ENCODE measurements around the gene CTNNBIP1.

The CTNNBIP1 gene

GRCh38 chr1:9904596-9904995 lies 5.5 kb downstream of the CTNNBIP1 start:
- no peak for DNase-seq (ENCODE audit: low spot score)

GRCh38 chr1:9903801-9904527 lies 6.1 kb downstream of the CTNNBIP1 start:
- DNase-seq (ENCODE audit: low spot score): no peak

DNA sequence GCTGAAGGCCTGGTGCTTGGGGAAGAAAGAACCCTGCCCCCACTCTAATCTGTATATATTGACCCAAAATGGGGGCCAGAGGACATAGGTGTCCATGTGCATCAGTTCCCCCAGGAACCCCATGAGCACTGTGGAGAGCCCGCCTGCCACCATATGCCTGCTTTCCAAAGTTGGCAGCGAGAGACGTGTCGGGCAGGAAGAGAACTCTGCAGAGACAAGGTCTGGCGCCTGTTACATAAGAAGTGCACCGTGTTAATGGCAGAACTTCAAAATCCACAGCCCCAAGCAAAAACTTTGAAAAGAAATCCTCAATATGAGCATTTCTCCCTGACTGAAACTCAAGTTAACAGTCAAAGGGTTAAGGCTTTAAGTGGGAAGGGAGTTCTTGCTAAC lies 8.0 kb downstream of the CTNNBIP1 start:
- no peak for DNase-seq (ENCODE audit: low spot score)

DNA sequence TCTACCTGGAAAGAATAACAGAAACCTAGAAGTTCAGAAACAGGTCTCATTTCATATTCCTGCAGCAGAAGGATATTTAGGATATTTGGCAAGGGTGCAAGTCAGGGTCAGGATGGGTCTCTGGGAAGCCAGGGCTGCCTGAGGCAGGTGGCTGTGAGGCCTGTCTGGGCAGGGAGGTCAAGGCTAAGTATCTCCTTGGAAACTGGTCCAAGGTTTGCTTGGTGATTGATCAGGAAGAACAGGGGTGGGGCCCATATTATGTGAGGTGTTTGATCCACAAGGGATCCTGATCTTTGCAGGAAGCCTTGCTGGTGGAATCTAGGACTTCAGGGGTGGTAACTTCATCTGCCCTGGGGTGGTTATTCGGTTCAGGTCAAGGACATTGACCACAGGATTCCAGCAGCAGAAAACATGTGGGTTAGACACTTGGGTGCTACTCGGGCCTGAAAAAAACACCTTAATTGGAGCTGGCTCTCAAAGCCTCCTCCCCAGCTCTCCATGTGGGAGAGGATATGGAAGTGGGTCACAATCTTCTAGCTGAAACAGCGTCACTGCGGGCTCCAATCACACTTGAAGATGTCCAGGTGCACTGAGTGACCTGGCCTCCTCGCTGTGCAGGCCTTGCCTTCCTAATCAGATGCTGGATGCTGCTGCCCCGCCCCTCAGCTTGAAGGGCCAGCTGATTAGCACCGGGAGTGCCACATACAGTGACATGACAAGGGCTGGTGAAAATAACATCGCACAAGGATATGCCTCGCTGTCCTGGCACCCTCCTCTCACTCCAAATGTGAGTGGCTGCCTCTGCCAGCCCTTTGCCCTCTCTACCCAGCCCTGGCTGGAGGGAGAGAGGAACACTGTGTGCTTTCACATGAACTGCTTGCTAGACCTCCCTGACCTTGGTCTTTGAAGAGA lies 8.7 kb downstream of the CTNNBIP1 start:
- no peak for DNase-seq (ENCODE audit: low spot score)

GRCh38 chr1:9900142-9901043 lies 9.7 kb downstream of the CTNNBIP1 start:
- no peak for DNase-seq (ENCODE audit: low spot score)

- DNase-seq (ENCODE audit: low spot score): no peak
These were observed 16.0 kb downstream of the CTNNBIP1 start for GRCh38 chr1:9894115-9894514.

DNA sequence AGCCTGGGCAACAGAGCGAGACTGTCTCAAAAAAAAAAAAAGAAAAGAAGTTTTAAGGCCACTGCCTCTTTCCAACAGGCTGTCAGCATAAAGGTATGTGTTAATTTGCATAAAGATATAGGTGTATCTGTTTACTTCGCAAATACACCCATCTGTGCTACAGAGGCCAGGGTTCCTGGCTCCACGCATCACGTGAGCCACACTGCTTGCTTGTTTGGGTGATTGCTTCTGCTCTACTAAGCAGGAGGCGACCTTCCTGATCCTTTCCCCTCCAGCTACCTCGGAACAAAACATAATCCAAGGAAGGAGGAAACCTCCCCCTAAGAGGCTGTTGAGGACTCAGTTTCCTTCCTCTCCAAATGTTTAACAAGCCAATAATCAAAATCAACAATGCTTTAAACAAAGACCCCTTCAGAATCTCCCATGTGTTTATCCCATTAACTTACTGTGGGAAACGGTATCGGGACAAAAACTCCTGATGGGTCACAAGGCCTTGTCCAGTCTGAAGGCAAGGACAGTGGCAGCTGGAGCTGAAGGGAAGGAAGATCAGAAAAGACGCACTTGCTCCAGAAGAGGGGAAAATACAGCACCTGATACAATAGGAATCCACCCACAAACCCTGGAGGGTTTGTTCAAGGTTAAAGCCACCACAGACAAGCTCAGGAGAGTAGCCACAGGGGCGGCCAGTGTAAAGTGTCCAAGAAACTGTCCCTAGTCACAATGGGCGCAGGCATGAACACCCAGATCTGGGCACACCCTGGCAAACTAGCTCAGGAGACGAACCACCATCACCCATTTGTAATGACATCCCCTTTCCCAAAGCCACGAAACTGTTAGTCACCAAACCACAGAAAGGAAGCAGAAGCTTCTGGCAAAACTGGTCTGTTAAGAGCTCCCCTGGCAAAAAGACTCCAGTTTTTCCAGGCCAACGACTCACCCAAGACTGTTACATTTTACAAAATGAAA lies 17.2 kb downstream of the CTNNBIP1 start:
- DNase-seq (ENCODE audit: low spot score): no peak

GRCh38 chr1:9891207-9891606 lies 18.9 kb downstream of the CTNNBIP1 start:
- no peak for DNase-seq (ENCODE audit: low spot score)

- DNase-seq (ENCODE audit: low spot score): no peak
These were observed 19.8 kb downstream of the CTNNBIP1 start for GRCh38 chr1:9890224-9890731.

- no peak for DNase-seq (ENCODE audit: low spot score)
These were observed 20.7 kb downstream of the CTNNBIP1 start for GRCh38 chr1:9889411-9889810.

GRCh38 chr1:9888886-9889285 lies 21.2 kb downstream of the CTNNBIP1 start:
- no peak for DNase-seq (ENCODE audit: low spot score)

DNA sequence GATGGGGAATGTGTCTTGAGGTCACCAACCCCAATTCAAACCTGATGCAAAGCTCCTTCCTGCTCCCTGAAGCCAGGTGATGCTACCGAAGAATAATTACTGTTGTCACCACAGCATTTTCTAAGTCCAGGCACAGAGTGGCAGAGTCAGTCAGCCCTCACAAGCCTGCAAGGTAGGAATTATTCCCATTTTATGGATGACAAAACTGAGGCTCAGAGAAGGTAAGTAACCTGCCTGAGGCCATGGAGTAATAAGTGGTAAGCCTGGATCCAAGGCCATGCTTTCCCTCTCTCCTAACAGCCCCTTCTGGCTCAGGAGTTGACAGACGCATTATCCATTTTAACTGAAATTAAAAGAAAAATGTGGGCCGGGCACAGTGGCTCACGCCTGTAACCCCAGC lies 23.0 kb downstream of the CTNNBIP1 start:
- no peak for DNase-seq (ENCODE audit: low spot score)

DNA sequence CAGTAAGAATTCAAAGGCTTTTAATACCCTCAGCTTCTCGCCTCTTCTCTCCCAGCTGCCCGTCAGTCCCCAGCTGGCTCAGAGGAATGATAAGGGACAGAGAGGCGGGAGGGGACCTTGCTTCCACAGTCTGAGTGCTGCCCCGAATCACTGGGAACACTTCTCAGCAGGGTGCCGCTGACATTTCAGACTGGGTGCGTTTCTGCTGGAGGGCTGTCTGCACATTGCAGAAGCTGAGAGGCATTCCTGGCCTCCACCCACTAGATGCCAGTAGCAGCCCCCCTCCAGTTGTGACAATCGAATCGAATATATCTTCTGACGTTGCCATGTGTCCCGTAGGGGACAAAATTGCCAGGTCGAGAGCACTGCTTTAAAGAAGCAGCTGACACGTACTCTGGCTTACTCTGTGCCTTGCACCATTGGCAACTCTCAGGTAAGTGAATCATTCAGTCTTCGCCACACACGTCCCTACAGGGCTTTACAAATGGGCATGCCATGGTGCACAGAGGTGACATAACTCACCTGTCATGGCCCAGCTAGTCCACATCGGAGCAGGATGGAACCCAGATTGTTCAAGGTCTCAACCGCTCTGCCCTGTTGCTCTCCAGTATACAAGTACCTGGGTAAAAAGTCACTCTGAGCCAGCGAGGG lies 23.9 kb downstream of the CTNNBIP1 start:
- no peak for DNase-seq (ENCODE audit: low spot score)

DNA sequence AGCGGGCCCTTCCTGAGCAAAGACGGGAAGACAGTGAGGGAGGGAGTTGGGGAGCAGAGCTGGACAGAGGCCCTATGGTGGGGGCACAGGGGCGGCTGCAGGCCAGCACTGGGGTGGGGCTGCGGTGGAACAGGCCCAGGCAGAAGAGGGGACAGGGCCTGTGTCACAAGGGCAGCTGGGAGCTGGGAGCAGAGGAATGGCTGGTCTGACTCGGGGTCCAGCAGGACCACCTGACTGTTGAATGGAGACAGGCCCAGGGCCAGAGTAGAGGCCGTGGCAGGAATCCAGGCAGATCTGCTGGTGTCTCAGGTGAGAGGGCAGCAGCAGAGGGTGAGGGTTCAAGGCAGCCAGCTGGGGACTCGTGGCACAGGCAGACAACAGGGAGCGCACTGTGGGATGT lies 25.3 kb downstream of the CTNNBIP1 start:
- DNase-seq (ENCODE audit: low spot score): no peak

DNA sequence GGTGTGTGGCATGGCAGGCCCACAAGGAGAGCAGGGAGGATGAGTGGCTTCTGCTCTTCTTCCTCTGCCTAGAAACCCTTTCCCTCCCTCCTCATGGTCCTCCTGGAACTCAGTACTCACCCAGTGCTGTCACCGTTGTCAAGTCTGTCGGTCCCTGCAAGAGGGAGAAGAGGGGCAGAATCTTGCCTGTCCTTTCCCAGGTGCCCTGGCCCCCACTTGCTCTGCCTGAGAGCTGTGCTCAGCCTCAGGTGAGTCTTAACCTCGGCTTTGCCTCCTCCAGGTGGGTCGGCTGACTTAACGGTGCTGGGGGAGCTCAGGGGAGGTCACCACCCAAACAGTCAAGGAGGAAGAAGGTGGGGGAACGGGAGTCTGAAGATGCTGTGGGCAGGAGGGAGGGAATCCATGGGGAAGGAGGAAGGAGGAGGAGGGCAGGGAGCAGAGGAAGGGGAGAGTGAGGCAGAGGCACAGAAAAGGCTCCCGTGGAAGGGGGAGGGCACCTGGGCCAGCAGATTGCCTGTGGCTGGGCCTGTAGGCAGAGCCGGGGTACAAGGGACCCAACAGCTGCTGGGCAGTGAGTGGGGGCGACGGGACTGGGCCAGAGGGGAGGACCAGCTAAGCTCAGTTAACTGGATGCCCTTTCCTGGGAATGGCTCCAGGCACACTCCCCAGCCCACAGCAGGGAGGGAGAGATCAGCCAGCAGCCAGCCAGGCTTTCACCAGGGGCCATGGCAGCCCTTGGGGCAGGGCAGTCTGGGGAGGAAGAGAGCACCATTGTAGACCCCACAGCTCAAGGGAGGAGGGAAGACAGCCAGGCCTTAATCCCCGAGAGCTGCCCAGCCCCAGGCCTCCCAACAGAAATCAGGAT lies 26.3 kb downstream of the CTNNBIP1 start:
- DNase-seq (ENCODE audit: low spot score): no peak

- no peak for DNase-seq (ENCODE audit: low spot score)
These were observed 27.1 kb downstream of the CTNNBIP1 start for GRCh38 chr1:9882945-9883303.

DNA sequence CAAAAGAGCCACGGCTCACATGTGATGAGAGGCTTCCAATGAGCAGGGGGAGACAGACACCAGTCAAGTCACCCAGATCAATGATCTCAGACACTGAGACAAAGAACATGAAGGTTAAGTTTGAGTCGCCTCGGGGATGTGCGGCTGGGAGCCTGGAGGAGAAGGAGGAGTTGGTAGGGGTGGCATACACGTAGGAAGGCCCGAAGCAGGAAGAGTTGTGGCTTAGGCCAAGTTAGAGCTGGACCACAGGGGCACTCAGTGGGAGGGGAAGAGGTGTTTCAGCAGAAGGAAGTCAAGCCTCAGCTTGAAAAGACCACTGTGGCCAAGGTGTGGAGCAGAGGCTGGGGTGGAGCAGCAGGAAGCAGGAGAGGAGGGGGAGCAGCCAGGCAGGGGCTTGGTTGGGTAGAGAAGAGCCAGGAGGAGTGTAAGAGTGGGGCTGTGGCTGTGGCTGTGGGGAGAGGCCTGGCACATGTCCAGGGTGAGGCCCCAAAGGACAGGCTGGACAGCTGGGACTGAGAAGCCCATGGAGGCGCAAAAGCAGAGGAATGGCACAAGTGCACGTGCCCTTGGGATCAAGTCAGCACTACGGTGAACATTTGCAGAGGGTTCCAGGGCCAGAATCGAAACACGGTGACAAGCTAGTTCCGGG lies 27.6 kb downstream of the CTNNBIP1 start:
- no peak for DNase-seq (ENCODE audit: low spot score)

DNA sequence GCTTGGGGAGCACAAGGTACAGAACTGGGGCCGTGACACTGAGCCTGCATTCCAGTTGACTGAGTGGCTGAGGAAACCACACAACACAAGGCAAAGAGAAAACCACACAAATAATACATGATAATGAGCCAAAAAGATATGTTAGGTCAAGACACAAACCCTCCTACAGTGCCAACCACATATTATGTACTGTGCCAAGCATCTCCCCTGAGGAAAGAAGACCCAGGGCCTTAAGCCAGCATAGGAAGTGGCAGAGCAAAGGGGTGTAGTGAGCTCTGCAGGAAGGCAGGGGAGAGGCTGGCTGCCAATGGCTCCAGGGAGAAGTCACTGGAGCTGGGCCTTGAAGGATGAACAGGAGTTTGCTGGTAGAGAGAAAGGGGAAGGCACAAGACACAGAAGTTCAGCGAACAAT lies 28.2 kb downstream of the CTNNBIP1 start:
- DNase-seq (ENCODE audit: low spot score): no peak

- DNase-seq (ENCODE audit: low spot score): no peak
These were observed 31.7 kb downstream of the CTNNBIP1 start for GRCh38 chr1:9878404-9878803.

All from CD4-positive, alpha-beta T cell treated with Interleukin-15 for 4 hours (primary cell).